HCEC 1CT (cell line): ENCODE measurements around the gene ABCF1.
A peak's percentile ranks its signal among the peaks of the same experiment; 100 is the strongest.

Source experiments
- DNase-seq: peaks from one replicate; pipeline ENCODE4 v3.0.0-alpha.2; 2017

ABCF1 gene

GRCh38 chr6:30560930-30561329 lies 10.3 kb upstream of the ABCF1 start:
- DNase-seq, result no peak

- DNase-seq, result no peak
Measured at GRCh38 chr6:30562470-30563425, 8.5 kb upstream of the ABCF1 start.

DNA sequence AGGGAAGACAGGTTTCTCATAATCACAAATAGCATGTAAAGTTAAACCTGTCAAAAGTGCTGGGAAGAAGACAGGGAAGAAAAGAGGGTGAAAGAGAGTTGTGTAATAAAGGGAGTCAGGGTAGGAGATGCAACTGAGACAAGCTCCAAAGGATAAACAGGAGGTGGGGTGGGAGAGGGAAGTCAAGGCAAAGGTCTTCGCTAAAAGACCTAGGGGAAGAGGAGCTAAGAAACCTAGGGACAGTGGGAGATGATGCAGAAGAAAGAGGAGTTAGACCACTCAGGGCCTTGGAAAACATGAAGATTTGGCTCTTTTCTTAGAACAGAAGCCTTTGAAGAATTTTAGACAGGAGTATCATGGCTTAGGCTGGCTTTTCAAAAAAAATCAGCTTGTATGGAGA lies 7.1 kb upstream of the ABCF1 start:
- no peak for DNase-seq

- no peak for DNase-seq
Measured at GRCh38 chr6:30565772-30566171, 5.5 kb upstream of the ABCF1 start.

- no peak for DNase-seq
Measured at GRCh38 chr6:30568245-30568644, 3.0 kb upstream of the ABCF1 start.

GRCh38 chr6:30570263-30570662 lies 979 bp upstream of the ABCF1 start:
- DNase-seq, result no peak

GRCh38 chr6:30570740-30571074 lies 535 bp upstream of the ABCF1 start:
- DNase-seq, result peak; percentile 3

- DNase-seq, result no peak
Measured at GRCh38 chr6:30571762-30572082, 480 bp downstream of the ABCF1 start.

GRCh38 chr6:30572148-30572547 lies 906 bp downstream of the ABCF1 start:
- no peak for DNase-seq

DNA sequence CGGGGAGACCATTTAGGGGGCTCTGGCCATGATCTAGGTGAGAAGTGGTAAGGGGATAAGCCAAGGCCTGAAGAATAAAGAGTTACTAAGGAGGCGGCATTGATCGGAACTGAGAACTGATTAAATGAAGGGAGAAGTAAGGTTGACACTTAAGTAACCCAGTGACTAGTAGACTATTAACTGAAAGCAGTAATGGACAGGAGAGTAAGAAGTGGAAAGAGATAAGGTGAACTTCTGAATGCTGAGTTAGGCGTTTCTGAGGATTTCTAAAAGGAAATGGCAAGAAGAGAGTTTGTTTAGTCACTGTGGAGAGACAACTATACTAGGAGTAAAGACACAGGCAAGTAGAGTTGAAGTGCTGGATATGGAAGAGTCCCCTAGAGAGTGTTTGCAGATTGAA lies 1.9 kb downstream of the ABCF1 start:
- no peak for DNase-seq

DNA sequence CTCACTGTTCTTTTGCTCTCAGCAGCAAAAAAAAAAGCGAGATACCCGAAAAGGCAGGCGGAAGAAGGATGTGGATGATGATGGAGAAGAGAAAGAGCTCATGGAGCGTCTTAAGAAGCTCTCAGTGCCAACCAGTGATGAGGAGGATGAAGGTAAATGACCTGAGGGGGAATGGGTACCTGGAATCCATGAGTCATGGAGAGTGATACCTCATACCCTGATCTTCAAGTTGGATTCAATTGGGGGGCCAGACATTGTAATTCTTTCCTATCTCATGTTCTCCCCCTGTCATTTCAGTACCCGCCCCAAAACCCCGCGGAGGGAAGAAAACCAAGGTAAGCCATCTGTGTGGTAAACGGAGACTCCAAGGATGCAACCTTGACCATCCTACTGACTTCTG lies 6.8 kb downstream of the ABCF1 start:
- DNase-seq, result no peak

DNA sequence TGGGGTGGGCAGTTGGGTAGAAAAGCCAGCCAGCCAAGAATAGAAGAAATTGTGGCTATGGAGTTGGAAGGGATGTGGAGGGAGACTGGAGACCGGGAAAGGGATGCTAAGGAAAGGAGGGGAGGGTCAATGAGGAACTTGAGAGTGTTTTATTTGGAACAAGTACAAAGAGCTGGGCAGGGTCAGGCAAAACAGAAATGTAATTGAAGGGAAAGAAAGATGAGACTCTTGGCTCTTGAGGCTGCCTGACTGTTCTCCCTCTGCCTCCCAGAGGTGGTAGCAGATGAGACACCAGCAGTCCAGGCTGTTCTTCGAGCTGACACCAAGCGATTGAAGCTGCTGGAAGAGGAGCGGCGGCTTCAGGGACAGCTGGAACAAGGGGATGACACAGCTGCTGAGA lies 12.7 kb downstream of the ABCF1 start:
- DNase-seq, result no peak

GRCh38 chr6:30589754-30590358 lies 18.6 kb downstream of the ABCF1 start:
- no peak for DNase-seq

DNA sequence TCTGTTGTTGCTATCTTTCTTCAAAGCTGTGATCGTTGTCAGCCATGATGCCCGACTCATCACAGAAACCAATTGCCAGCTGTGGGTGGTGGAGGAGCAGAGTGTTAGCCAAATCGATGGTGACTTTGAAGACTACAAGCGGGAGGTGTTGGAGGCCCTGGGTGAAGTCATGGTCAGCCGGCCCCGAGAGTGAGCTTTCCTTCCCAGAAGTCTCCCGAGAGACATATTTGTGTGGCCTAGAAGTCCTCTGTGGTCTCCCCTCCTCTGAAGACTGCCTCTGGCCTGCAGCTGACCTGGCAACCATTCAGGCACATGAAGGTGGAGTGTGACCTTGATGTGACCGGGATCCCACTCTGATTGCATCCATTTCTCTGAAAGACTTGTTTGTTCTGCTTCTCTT lies 19.3 kb downstream of the ABCF1 start:
- DNase-seq, result no peak

DNA sequence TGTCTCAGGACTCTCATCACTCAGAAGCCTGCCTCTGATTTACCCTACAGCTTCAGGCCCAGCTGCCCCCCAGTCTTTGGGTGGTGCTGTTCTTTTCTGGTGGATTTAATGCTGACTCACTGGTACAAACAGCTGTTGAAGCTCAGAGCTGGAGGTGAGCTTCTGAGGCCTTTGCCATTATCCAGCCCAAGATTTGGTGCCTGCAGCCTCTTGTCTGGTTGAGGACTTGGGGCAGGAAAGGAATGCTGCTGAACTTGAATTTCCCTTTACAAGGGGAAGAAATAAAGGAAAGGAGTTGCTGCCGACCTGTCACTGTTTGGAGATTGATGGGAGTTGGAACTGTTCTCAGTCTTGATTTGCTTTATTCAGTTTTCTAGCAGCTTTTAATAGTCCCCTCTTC lies 19.8 kb downstream of the ABCF1 start:
- DNase-seq, result peak; percentile 57

DNA sequence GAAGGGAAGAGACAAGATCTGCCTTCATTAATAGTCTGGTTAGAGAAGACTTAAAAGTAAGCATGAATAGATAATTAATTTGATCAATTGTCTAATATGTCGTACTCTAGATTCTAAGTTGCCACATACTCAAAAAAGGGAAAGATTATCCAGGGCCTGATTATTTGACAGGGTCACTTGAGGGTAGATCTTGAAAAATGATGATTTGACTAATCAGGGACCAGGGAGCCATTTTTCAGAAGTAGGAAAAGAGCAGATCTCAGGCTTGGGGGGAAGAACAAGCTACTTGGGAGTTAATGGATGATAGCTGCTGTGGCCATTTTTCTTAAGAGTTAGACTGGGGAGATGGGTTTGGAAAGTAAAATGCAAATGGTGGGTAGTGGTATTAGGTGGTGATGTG lies 21.0 kb downstream of the ABCF1 start:
- no peak for DNase-seq

GRCh38 chr6:30597315-30598144 lies 26.3 kb downstream of the ABCF1 start:
- DNase-seq, result peak; percentile 61

DNA sequence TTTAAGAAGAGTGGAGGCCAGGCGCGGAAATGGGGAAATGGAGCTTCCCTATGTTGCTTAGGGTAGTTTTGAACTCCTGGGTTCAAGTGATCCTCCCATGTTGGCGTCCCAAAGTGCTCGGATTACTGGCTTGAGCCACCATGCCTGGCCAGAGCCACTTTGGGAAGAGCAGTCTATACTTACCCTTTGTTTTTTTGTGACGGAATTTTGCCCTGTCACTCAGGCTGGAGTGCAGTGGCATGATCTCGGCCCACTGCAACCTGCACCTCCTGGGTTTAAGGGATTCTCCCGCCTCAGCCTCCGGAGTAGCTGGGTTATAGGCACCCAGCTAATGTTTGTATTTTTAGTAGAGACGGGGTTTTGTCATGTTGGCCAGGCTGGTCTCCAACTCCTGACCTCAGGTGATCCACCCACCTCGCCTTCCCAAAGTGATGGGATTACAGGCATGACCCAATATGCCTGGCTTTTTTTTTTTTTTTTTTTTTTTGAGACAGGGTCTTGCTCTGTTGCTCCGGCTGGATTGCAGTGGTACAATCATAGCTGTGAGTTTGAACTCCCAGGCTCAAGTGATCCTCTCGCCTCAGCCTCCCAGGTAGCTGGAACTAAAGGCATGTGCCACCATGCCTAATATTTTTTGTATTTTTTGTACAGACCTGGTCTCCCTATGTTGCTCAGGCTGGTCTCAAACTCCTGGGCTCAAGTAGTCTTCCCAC lies 27.8 kb downstream of the ABCF1 start:
- DNase-seq, result no peak

GRCh38 chr6:30599625-30600324 lies 28.5 kb downstream of the ABCF1 start:
- no peak for DNase-seq

- DNase-seq, result no peak
Measured at GRCh38 chr6:30600451-30600961, 29.3 kb downstream of the ABCF1 start.

DNA sequence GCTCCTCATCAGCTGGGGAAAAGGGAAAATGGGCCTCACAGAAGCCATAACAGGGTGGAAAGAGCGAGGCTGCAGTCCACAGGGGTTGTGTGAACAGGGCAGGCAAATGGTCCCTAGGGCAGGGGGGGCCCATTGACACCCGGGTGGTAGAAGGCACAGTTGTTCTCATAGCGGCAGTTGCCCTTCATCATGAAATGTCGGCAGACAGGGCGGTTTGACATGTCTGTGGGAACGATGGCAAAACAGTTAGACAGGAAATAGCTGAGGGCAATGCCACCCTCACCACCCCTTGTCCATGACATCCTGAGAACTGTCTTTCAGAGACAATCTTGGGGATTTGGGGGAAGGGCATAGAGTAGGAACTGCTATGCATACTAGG lies 30.2 kb downstream of the ABCF1 start:
- no peak for DNase-seq
